Chondrocyte (in vitro differentiated cells): Measurements from ENCODE around the gene ZNF787. TPM values are rescaled to one million over a fixed set of nuclear protein-coding genes. Genes with fewer than 3 reads are reported as not detected.

Experiments used
- DNase-seq: peaks from one replicate; pipeline ENCODE4 v3.0.0; 2021; ENCODE audit warnings: mixed read lengths, low spot score
- H3K27ac Mint-ChIP-seq: one replicate; pipeline ENCODE4 v1.8.0; 2021; ENCODE audit warnings: mild to moderate bottlenecking, moderate library complexity, mixed read lengths; ENCODE audit not compliant: unreplicated experiment
- H3K27me3 Mint-ChIP-seq: 2 replicates; pipeline ENCODE4 v1.8.0; 2021; ENCODE audit warnings: low read depth, mixed read lengths
- H3K36me3 Mint-ChIP-seq: 2 replicates; pipeline ENCODE4 v1.8.0; 2021; ENCODE audit warnings: low read depth, mixed read lengths
- H3K4me1 Mint-ChIP-seq: 2 replicates; pipeline ENCODE4 v1.8.0; 2021; ENCODE audit warnings: low read depth, mild to moderate bottlenecking, mixed read lengths
- H3K4me3 Mint-ChIP-seq: one replicate; pipeline ENCODE4 v1.8.0; 2021; ENCODE audit warnings: mild to moderate bottlenecking, moderate library complexity, mixed read lengths; ENCODE audit not compliant: unreplicated experiment
- H3K9me3 Mint-ChIP-seq: 2 replicates; pipeline ENCODE4 v1.8.0; 2021; ENCODE audit warnings: low read depth, mixed read lengths
- total RNA-seq: library from RNA; stranded (reverse); gene quantifications from 3 replicates; pipeline ENCODE4 v1.2.1, GENCODE V29; 2021
- TF ChIP-seq, protein P1 (sequence below): fragments of 200-600 bp; sonication (generic); IDR thresholded peaks from 2 replicates; pipeline ENCODE4 v1.5.0; 2021; ENCODE audit warnings: antibody characterized with exemption, mild to moderate bottlenecking, moderate library complexity

ZNF787 gene
- total RNA-seq, 1 donor from 2014 or later, result 26.5 TPM

DNA sequence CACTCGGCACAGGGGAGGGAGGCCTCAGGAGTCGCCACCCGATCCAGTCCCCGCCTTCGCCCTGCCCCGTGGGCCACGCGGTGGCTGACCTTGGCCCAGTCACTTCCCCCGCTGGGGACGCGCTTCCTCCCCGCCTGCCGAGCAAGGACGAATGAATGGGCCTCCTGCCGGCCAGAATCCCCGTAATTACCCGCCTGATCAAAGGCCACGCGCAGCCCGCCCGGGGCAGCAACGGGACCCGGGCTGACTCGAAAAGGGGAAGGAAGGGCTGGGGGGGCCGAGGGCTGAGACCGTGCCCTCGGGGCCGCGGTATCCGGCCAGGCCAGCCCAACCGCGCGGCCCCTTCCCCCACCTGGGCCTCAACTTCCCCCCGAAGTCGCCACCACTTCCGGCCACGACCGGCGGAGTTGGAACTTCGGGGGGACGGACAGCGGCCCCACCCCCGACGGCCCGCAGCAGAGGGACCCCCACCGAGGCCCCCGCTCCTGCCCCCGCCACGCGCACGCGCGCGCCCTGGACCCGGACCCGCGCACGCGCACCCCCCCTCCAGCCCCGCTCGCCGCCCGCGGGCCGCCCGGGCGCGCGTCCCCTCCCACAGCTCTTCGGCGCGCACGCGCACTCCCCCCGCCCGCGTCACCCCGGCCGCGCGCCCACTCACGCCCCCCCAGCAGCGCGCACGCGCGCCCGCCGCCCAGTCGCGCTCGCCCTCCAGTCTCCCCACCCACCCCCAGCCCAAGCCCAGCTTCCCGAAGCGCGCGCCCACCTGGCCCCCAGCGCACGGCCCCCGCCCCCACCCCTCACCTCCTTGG is 520 bp downstream of the ZNF787 start:
- H3K27me3 Mint-ChIP-seq, result no peaks in the 10 kb centered on the region
- H3K4me3 Mint-ChIP-seq, result peak overlapping the region; percentile 83
- no peak for DNase-seq
- H3K9me3 Mint-ChIP-seq, result no peaks in the 10 kb centered on the region
- no peaks in the 10 kb centered on the region for H3K36me3 Mint-ChIP-seq
- TF ChIP-seq, protein P1, sequence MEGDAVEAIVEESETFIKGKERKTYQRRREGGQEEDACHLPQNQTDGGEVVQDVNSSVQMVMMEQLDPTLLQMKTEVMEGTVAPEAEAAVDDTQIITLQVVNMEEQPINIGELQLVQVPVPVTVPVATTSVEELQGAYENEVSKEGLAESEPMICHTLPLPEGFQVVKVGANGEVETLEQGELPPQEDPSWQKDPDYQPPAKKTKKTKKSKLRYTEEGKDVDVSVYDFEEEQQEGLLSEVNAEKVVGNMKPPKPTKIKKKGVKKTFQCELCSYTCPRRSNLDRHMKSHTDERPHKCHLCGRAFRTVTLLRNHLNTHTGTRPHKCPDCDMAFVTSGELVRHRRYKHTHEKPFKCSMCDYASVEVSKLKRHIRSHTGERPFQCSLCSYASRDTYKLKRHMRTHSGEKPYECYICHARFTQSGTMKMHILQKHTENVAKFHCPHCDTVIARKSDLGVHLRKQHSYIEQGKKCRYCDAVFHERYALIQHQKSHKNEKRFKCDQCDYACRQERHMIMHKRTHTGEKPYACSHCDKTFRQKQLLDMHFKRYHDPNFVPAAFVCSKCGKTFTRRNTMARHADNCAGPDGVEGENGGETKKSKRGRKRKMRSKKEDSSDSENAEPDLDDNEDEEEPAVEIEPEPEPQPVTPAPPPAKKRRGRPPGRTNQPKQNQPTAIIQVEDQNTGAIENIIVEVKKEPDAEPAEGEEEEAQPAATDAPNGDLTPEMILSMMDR, result peak; percentile 53
- H3K4me1 Mint-ChIP-seq, result peaks cover 23% of the 10 kb centered on the region
- peak overlapping the region; percentile 89 for H3K27ac Mint-ChIP-seq

- H3K4me1 Mint-ChIP-seq, result peaks cover 23% of the 10 kb centered on the region
- H3K36me3 Mint-ChIP-seq, result no peaks in the 10 kb centered on the region
- H3K4me3 Mint-ChIP-seq, result peak overlapping the region; percentile 83
- TF ChIP-seq, protein P1, result no peak
- H3K27ac Mint-ChIP-seq, result peak overlapping the region; percentile 92
- H3K27me3 Mint-ChIP-seq, result no peaks in the 10 kb centered on the region
- no peaks in the 10 kb centered on the region for H3K9me3 Mint-ChIP-seq
- no peak for DNase-seq
Observed at GRCh38 chr19:56120002-56120370, 1.1 kb downstream of the ZNF787 start.

- H3K9me3 Mint-ChIP-seq, result no peaks in the 10 kb centered on the region
- H3K4me1 Mint-ChIP-seq, result peaks cover 27% of the 10 kb centered on the region
- no peak for DNase-seq
- TF ChIP-seq, protein P1, result no peak
- no peaks in the 10 kb centered on the region for H3K27me3 Mint-ChIP-seq
- H3K27ac Mint-ChIP-seq, result peak overlapping the region; percentile 92
- H3K4me3 Mint-ChIP-seq, result peak overlapping the region; percentile 83
- no peaks in the 10 kb centered on the region for H3K36me3 Mint-ChIP-seq
Observed at GRCh38 chr19:56119582-56119978, 1.5 kb downstream of the ZNF787 start.

DNA sequence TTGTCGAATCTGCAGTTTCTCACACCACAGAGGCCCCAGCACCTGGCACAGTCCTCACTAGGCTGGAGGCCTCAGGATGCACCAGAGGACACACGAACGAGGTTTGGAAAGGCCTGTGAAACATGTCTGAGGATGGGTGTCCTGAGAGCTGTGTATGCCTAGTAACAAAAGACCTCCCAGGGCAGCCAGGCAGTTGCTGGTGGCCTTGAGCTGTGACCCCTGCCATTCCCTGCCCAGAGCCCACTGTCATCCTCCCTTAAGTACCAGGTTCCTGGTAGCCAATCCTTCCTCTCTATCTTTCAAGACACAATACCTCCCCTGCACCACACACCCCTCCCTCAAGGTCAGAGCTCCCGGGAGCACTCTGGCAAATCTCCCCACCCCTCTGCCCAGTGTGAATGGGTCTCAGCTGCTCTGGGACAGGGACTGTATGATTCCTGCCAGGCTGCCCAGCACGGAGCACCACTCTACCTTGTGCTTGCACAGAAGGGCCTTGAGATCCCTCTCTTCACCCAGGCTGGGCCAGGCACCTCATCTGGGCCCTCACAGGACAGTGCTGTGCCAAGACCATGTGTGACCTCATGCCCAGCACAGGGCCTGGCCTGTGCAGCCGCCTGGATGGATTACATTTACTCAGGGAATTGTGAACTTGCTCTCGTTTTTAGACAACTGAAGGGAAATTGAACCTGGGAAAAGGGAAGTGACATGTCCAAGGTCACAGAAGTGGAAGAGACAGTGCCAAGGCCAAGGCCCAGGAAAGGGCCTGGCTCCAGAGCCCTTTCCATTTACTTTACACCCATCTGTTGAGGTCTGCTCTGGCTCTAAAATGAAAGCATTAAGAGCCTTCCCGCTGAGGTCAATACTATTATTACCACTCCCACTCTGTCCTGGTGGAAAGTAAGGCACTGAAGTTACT is 2.2 kb downstream of the ZNF787 start:
- Mint-ChIP-seq H3K36me3 (no peaks in the 10 kb centered on the region), H3K9me3 (no peaks in the 10 kb centered on the region), H3K4me1 (peaks cover 28% of the 10 kb centered on the region), H3K4me3 (peak overlapping the region; percentile 83), H3K27me3 (no peaks in the 10 kb centered on the region), H3K27ac (peak overlapping the region; percentile 92)
- TF ChIP-seq, protein P1, result no peak
- DNase-seq, result no peak

GRCh38 chr19:56117889-56118288 is 3.2 kb downstream of the ZNF787 start:
- H3K36me3 Mint-ChIP-seq, result no peaks in the 10 kb centered on the region
- no peak overlapping the region for H3K4me3 Mint-ChIP-seq
- DNase-seq, result no peak
- no peak overlapping the region for H3K27ac Mint-ChIP-seq
- peaks cover 35% of the 10 kb centered on the region for H3K4me1 Mint-ChIP-seq
- H3K9me3 Mint-ChIP-seq, result no peaks in the 10 kb centered on the region
- TF ChIP-seq, protein P1, result no peak
- H3K27me3 Mint-ChIP-seq, result no peaks in the 10 kb centered on the region
